ENCODE results near the gene JARID2.

DNA sequence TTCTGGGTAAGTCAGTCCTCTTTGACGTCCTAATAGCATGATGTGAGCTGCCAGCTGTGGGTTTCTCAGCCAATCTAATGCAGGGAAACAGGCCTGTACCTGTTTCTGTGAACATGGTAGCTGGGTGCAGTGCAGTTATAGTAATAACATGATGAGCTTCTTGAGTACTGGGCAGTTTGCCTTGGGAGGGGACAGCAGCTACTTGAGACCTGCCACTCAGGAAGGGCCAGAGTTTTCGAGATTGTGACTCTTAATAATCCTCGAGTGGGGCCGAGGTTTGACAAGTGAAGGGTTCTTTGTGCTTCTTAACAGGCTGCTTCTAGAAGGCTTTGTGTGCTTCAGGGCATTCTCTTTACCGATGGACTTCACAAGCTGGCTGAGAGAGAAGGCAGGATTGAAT lies 180.1 kb downstream of the JARID2 start:
- TF ChIP-seq CTCF (IDR thresholded peaks at IDR 0.05) (no peak), POLR2AphosphoS5 (IDR thresholded peaks at IDR 0.05) (no peak)

Data from suprapubic skin (tissue), 3 donors.